IPS-18a (cell line): Measurements from ENCODE around the gene MAPKAPK3.
A peak's percentile ranks its signal among the peaks of the same experiment; 100 is the strongest.

ENCODE experiments used
- H3K27ac ChIP-seq: one replicate; pipeline ENCODE4 v1.5.1; 2013; ENCODE audit warnings: low read length
- H3K27me3 ChIP-seq: one replicate; pipeline ENCODE4 v1.6.1; 2013; ENCODE audit warnings: mild to moderate bottlenecking, low read length; ENCODE audit not compliant: control insufficient read depth, insufficient read depth
- H3K36me3 ChIP-seq: one replicate; pipeline ENCODE4 v1.6.1; 2013; ENCODE audit warnings: low read depth, low read length; ENCODE audit not compliant: control insufficient read depth
- H3K4me1 ChIP-seq: one replicate; pipeline ENCODE4 v1.6.1; 2013; ENCODE audit warnings: low read depth, low read length; ENCODE audit not compliant: control insufficient read depth
- H3K4me3 ChIP-seq: one replicate; pipeline ENCODE4 v1.5.1; 2013; ENCODE audit warnings: low read length
- H3K9ac ChIP-seq: one replicate; pipeline ENCODE4 v1.6.1; 2013; ENCODE audit warnings: mild to moderate bottlenecking, low read length, moderate library complexity
- H3K9me3 ChIP-seq: one replicate; pipeline ENCODE4 v1.6.1; 2013; ENCODE audit warnings: low read depth, low read length; ENCODE audit not compliant: control insufficient read depth

Gene MAPKAPK3

GRCh38 chr3:50604628-50605588 lies 12.0 kb upstream of the MAPKAPK3 start:
- Histone ChIP-seq H3K4me3 (no peak overlapping the region), H3K27me3 (peaks cover 2% of the 10 kb centered on the region), H3K9me3 (no peaks in the 10 kb centered on the region), H3K27ac (no peak overlapping the region), H3K9ac (no peak overlapping the region), H3K36me3 (no peaks in the 10 kb centered on the region), H3K4me1 (no peaks in the 10 kb centered on the region)

GRCh38 chr3:50605901-50606326 lies 11.0 kb upstream of the MAPKAPK3 start:
- no peaks in the 10 kb centered on the region for H3K36me3 ChIP-seq
- H3K4me1 ChIP-seq = no peaks in the 10 kb centered on the region
- H3K4me3 ChIP-seq = no peak overlapping the region
- H3K9me3 ChIP-seq = no peaks in the 10 kb centered on the region
- H3K27me3 ChIP-seq = peaks cover 12% of the 10 kb centered on the region
- no peak overlapping the region for H3K9ac ChIP-seq
- H3K27ac ChIP-seq = no peak overlapping the region

GRCh38 chr3:50606596-50606995 lies 10.4 kb upstream of the MAPKAPK3 start:
- peaks cover 15% of the 10 kb centered on the region for H3K27me3 ChIP-seq
- no peaks in the 10 kb centered on the region for H3K4me1 ChIP-seq
- H3K9ac ChIP-seq = no peak overlapping the region
- no peaks in the 10 kb centered on the region for H3K9me3 ChIP-seq
- H3K27ac ChIP-seq = no peak overlapping the region
- no peaks in the 10 kb centered on the region for H3K36me3 ChIP-seq
- H3K4me3 ChIP-seq = no peak overlapping the region

GRCh38 chr3:50607271-50608091 lies 9.5 kb upstream of the MAPKAPK3 start:
- no peak overlapping the region for H3K4me3 ChIP-seq
- peaks cover 3% of the 10 kb centered on the region for H3K4me1 ChIP-seq
- peaks cover 19% of the 10 kb centered on the region for H3K27me3 ChIP-seq
- no peaks in the 10 kb centered on the region for H3K9me3 ChIP-seq
- H3K36me3 ChIP-seq = no peaks in the 10 kb centered on the region
- no peak overlapping the region for H3K27ac ChIP-seq
- H3K9ac ChIP-seq = no peak overlapping the region

GRCh38 chr3:50608278-50608677 lies 8.7 kb upstream of the MAPKAPK3 start:
- H3K4me1 ChIP-seq = peaks cover 3% of the 10 kb centered on the region
- H3K9ac ChIP-seq = no peak overlapping the region
- H3K4me3 ChIP-seq = no peak overlapping the region
- no peak overlapping the region for H3K27ac ChIP-seq
- no peaks in the 10 kb centered on the region for H3K9me3 ChIP-seq
- H3K36me3 ChIP-seq = no peaks in the 10 kb centered on the region
- peaks cover 27% of the 10 kb centered on the region for H3K27me3 ChIP-seq

GRCh38 chr3:50609071-50609762 lies 7.7 kb upstream of the MAPKAPK3 start:
- no peak overlapping the region for H3K9ac ChIP-seq
- no peaks in the 10 kb centered on the region for H3K36me3 ChIP-seq
- H3K27ac ChIP-seq = no peak overlapping the region
- peaks cover 3% of the 10 kb centered on the region for H3K4me1 ChIP-seq
- peaks cover 34% of the 10 kb centered on the region for H3K27me3 ChIP-seq
- no peak overlapping the region for H3K4me3 ChIP-seq
- no peaks in the 10 kb centered on the region for H3K9me3 ChIP-seq

GRCh38 chr3:50609763-50610085 lies 7.2 kb upstream of the MAPKAPK3 start:
- Histone ChIP-seq H3K4me3 (no peak overlapping the region), H3K36me3 (no peaks in the 10 kb centered on the region), H3K4me1 (peaks cover 3% of the 10 kb centered on the region), H3K9me3 (no peaks in the 10 kb centered on the region), H3K27me3 (peaks cover 34% of the 10 kb centered on the region), H3K9ac (no peak overlapping the region), H3K27ac (no peak overlapping the region)

GRCh38 chr3:50610181-50610971 lies 6.6 kb upstream of the MAPKAPK3 start:
- no peak overlapping the region for H3K9ac ChIP-seq
- peak overlapping the region; percentile 63 for H3K4me3 ChIP-seq
- no peaks in the 10 kb centered on the region for H3K9me3 ChIP-seq
- peaks cover 3% of the 10 kb centered on the region for H3K4me1 ChIP-seq
- no peak overlapping the region for H3K27ac ChIP-seq
- no peaks in the 10 kb centered on the region for H3K36me3 ChIP-seq
- H3K27me3 ChIP-seq = peaks cover 38% of the 10 kb centered on the region

GRCh38 chr3:50610992-50611463 lies 5.9 kb upstream of the MAPKAPK3 start:
- Histone ChIP-seq H3K27me3 (peaks cover 40% of the 10 kb centered on the region), H3K4me3 (peak overlapping the region; percentile 63), H3K9me3 (no peaks in the 10 kb centered on the region), H3K27ac (no peak overlapping the region), H3K36me3 (no peaks in the 10 kb centered on the region), H3K9ac (peak overlapping the region; percentile 47), H3K4me1 (peaks cover 3% of the 10 kb centered on the region)

- Histone ChIP-seq H3K4me1 (peaks cover 7% of the 10 kb centered on the region), H3K9me3 (no peaks in the 10 kb centered on the region), H3K27me3 (peaks cover 46% of the 10 kb centered on the region), H3K4me3 (peak within 1 kb of the TSS; percentile 63), H3K36me3 (no peaks in the 10 kb centered on the region), H3K9ac (peak within 1 kb of the TSS; percentile 47), H3K27ac (no peak within 1 kb of the TSS)
Observed at GRCh38 chr3:50611464-50612233, 5.3 kb upstream of the MAPKAPK3 start, which contains the start of gene CISH. TSS of gene CISH (minus strand) at chr3:50611774. CDS start at chr3:50611650, 124 bp downstream.
